NCI-H226 (cell line): ENCODE measurements around the gene HSD3B2.

Experiments used
- DNase-seq: peaks from one replicate; pipeline ENCODE4 v3.0.0-alpha.2; 2015

Gene HSD3B2

DNA sequence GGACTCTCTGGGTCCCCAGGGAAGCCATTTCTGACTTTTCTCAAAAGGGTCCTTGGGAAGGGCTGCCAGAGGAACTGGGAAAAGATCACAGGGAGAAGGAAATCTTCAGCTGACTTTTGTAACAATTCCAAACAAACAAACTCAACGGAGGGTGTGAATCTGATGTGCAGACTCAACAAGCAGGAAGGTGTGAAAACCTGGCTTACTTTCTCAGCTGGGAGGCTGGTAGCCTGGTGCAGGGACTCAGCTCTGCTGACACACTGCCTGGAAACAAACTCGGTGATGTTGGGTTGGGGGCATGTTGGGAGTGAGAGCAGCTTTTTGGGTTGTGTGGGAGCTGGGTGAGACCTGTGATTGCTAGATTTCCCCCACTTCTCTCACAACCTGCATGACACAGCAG lies 10.2 kb upstream of the HSD3B2 start:
- no peak for DNase-seq

DNA sequence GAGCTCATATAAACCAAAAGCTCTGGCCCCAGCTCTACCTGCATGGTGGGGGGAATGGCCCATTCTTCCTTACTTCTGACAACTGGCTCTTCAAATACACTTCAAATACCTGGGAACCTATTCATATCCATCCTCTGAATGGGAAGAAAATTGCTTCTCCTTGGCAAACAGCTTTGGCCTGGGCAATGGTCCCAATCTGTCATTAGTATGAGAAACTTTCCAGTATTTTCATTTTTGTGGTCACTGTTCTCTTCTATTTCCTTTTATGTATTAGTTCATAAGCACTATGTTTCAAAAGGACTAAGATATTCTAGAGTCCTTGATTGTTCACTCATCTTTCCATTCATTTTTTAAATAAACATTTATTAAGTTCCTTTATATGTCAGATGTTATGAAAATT lies 5.2 kb upstream of the HSD3B2 start:
- DNase-seq: no peak

- no peak for DNase-seq
Measured at GRCh38 chr1:119410961-119411360, 4.0 kb upstream of the HSD3B2 start.

GRCh38 chr1:119416006-119416640 lies 1.2 kb downstream of the HSD3B2 start:
- DNase-seq: no peak

DNA sequence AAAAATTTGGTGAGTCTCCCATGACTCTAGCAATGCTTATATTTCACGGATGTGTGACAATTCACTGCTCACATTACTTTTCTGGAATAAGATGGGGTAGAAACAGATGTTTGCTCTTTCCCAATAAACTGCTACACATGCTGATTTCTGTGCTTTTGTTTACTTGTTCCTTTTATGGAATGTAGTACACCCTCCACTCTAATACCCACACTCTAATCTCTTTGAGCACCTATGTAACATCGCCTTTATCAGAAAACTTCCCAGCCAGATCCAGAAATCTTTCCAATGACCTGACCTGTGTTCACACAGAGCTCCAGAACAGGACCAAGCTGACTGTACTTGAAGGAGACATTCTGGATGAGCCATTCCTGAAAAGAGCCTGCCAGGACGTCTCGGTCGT lies 4.2 kb downstream of the HSD3B2 start:
- no peak for DNase-seq

DNA sequence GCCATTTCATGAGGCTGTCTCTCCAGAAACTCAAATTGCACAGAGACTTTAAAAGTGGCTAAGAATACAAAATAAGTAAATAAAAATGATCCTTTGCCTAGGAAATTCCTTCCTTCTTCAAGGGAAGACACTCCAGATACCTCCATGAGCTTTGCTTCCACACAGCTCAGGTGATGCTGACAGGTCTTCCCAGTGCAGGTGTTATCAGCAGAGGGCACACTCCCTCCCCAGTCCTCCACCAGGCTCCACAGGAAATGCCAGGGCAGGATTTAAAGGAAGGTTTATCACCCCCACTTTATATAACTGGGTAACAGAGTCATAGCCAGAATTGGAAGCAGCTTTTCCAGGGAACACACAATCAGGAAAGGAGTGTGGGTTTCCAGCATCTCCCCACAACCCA lies 5.7 kb downstream of the HSD3B2 start:
- DNase-seq: no peak

DNA sequence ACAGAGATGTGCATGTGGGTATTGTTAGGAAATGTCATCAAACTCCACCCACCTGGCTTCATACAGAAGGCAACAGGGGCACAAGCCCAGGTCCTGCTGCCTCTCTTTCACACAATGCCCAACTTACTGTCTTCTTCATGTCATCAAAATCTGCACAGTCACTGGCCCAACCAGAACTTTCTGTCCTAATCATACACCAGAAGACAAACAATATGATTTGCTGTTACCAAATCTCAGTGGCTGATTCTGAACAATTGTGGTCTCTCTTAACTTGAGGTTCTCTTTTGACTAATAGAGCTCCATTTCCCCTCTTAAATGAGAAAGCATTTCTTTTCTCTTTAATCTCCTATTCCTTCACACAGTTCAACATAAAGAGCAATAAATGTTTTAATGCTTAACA lies 7.7 kb downstream of the HSD3B2 start:
- DNase-seq: no peak

GRCh38 chr1:119428991-119429390 lies 14.0 kb downstream of the HSD3B2 start:
- DNase-seq: no peak

DNA sequence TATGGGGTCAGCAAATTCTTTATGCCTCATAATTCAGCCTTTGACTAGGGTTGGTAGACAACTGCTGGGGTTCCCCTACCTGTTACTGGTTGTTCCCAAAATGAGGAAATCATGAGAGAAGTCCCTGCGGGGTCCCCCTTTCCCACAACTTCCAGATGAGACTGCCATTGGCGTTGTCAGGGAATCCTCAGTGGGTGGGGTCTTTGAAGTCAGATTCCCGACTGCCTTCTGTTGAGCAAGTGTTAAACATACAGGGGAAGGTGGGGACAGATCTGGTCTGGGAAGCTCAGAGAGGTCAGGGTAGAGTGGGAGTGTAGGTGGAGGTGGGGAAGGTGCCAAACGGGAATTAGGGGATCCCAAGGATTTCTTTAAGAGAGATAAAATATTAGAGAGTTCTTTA lies 14.7 kb downstream of the HSD3B2 start:
- no peak for DNase-seq

GRCh38 chr1:119430486-119430885 lies 15.5 kb downstream of the HSD3B2 start:
- DNase-seq: no peak

- peak; percentile 30 for DNase-seq
Measured at GRCh38 chr1:119431836-119432235, 16.9 kb downstream of the HSD3B2 start.

- DNase-seq: peak; percentile 47
Measured at GRCh38 chr1:119435052-119435451, 20.1 kb downstream of the HSD3B2 start.

GRCh38 chr1:119438761-119439160 lies 23.8 kb downstream of the HSD3B2 start:
- DNase-seq: no peak

GRCh38 chr1:119440721-119441307 lies 25.9 kb downstream of the HSD3B2 start:
- DNase-seq: no peak

DNA sequence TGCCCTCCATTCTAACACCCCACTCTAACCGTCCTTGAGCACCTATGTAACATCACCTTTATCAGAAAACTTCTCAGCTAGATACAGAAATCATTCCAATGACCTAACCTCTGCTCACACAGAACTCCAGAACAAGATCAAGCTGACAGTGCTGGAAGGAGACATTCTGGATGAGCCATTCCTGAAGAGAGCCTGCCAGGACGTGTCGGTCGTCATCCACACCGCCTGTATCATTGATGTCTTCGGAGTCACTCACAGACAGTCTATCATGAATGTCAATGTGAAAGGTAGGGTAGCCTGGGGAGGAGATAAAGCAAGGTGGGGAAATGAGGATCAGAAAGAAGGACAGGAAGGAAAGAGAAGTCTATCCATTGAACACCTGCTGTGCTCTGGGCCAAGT lies 27.8 kb downstream of the HSD3B2 start:
- no peak for DNase-seq

DNA sequence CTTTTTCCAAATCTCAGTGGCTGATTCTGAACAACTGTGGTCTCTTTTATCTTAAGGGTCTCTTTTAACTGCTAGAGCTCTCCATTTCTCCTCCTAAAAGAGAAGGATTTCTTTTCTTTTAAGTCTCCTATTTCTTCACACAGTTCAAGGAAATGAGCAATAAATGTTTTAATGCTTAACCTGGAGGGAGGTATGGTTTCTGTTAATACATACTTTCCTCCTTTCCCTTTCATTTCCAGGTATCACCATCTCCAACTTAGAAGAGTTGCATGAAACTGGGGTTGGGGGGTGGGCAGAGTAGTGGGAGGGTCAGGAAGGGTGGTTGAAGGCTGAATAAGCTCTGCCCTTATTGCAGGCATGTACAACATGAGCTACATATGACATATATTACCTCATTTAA lies 31.4 kb downstream of the HSD3B2 start:
- DNase-seq: no peak

DNA sequence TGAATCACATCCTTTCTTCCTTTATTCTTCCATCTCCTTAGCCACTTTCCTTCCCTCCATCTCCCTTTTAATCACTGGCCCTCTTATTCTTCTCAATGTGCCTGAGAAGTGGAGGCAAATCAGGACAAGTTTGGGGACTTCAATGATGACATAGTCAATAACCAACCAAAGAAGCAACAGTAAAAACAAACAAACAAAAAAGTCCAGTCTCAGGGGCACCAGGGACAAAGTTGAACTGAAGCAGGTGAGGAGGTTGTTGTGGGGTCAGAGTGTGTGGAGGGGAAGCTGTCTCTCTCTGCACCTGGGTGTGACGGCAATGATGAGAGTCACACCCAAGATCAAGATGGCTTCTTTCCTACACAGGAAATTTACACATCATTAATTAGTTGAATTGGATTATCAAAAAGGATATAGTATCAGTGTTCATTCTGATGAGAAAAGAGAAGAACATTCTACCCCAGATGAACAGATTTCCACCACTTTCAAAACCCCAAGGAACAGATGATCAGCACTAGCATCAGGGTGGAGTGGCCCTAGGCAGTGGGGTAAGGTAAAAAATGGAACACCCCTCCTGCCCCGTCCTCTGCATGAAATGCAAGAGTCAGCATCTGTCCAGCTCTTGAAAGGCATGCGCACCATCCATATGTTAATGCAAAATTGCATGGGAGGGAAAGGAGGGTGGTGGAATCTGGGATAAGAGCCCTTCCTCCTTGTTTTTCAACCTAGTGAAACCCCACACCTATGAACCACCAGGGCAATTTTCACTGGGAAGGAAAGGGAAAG lies 32.6 kb downstream of the HSD3B2 start:
- DNase-seq: no peak

DNA sequence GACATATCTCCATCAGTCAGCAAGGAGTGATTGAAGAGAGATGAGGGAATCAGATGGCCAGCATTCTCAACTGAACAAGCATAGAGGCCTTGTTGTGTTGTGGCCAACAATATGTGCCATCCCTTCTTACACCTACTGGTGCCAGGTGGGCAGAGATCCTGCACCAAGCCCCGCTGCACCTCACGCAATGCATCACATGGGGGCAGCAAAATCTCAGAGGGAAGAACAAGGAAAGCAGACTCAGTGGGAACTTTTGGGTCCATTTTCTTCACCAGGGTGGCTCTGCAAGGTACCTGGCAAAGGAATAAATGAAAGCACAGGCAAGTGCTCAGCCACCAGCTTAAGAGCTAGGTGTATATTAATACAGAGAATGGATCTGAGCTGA lies 33.2 kb downstream of the HSD3B2 start:
- peak; percentile 17 for DNase-seq

DNA sequence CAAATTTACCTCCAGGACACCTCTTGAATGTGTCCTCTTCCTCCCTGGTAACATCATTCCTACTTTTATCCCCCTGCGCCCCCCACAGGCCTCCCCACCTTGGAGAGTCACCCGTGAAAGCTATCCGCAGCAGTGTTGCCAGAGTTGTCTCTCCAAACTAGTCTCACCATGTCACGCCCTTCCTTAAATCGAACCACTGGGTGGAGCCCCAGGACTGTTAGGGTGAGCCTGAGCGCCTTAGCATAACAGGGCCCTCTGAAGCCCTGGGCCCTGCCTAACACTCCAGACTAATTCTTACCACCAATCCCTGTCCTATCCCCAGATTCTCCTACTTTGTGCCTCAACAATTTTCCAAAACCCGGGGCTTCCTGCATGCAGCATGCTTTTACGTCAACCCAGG lies 35.0 kb downstream of the HSD3B2 start:
- peak; percentile 17 for DNase-seq

GRCh38 chr1:119451158-119451557 lies 36.2 kb downstream of the HSD3B2 start:
- no peak for DNase-seq

- no peak for DNase-seq
Measured at GRCh38 chr1:119452091-119452490, 37.1 kb downstream of the HSD3B2 start.

DNA sequence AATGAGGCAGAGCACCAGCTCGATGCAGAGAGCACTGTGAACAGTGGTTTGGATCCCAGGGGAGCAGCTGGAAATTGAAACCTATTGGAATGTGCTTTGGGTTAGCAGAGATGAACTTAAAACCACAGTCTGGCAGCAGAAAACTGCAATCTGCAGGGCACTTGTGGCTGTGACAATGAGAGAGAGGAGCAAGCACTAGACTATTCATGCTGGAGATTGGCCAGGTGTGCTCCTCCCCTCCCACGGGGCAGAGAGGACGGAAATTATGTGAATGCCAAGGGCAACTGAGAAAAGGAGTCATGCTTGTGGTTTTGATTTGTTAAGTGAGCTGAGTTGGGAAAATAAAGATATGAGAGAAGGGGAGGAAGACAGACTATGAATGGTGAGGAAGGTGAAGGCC lies 38.1 kb downstream of the HSD3B2 start:
- DNase-seq: peak; percentile 86

DNA sequence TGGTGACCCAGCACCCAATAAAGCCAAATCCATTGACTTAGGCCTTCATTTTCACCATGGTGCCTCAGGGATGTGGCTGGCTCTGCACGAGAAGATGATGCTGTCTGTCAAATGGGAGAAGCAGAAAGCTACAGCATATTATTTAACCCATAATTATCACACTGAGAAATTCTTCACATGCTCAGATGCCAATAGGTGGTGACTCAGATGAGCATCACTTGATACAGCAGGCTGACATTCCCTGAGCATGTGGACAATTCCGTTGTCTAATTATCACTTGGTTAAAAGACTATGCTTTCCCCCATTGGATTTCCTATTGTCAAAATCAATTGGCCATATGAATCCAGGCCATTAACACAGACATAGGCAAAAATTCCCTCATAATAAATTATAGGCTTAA lies 48.0 kb downstream of the HSD3B2 start:
- no peak for DNase-seq

DNA sequence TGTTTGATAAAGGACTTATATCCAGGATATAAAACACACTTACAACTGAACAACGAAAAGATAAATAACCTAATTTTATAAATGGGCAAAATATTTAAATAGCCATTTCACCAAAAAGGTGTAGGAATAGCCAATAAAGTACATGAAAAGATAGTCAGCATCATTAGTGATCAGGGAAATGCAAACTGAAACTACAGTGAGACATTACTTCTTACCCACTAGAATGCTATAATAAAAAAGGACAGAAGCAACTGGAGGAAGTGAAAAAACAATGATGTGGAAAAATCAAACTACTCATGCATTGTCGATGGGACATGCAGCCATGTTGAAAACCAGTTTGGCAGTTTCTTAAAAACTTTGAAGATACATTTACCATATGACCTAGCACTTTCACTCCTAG lies 48.6 kb downstream of the HSD3B2 start:
- DNase-seq: no peak

DNA sequence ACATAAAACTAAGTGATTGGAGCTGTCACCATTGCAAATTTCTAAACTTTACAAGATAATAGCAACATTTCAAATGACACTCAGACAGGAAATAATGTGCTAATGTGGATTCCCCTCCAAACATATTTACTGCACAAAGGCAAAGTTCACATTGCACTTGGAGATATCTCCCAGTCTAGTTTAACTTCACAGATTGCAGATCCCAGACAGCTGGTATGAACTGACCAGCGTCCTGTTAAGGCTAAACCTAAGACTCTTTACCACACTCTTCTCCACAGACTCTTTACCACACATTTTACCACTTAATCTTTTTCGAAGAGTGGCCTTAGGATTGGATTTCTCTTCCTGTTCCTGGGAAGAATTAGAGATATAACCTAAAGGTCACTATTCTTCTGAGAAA lies 51.5 kb downstream of the HSD3B2 start:
- no peak for DNase-seq
